Uterus (tissue), 2 donors: Measurements from ENCODE around the gene RASL10B.

ENCODE experiments used
- POLR2A ChIP-seq, 2 donors: fragments of 450-650 bp; IDR thresholded peaks; one replicate each; pipeline ENCODE4 v1.6.1; 2016; ENCODE audit warnings: antibody characterized with exemption in 2 of 2, mild to moderate bottlenecking in 1 of 2, moderate library complexity in 1 of 2
- TF ChIP-seq, protein P1 (sequence below), 4 experiments: fragments of 200-600 bp in 2 of 4; fragments of 450-650 bp in 2 of 4; sonication (generic) in 2 of 4; IDR thresholded peaks; one replicate each; pipeline ENCODE4 v1.5.1; 2016 to 2019; ENCODE audit warnings: antibody characterized with exemption in 4 of 4, mild to moderate bottlenecking in 2 of 4, moderate library complexity in 1 of 4

- TF ChIP-seq, protein P1, sequence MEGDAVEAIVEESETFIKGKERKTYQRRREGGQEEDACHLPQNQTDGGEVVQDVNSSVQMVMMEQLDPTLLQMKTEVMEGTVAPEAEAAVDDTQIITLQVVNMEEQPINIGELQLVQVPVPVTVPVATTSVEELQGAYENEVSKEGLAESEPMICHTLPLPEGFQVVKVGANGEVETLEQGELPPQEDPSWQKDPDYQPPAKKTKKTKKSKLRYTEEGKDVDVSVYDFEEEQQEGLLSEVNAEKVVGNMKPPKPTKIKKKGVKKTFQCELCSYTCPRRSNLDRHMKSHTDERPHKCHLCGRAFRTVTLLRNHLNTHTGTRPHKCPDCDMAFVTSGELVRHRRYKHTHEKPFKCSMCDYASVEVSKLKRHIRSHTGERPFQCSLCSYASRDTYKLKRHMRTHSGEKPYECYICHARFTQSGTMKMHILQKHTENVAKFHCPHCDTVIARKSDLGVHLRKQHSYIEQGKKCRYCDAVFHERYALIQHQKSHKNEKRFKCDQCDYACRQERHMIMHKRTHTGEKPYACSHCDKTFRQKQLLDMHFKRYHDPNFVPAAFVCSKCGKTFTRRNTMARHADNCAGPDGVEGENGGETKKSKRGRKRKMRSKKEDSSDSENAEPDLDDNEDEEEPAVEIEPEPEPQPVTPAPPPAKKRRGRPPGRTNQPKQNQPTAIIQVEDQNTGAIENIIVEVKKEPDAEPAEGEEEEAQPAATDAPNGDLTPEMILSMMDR (IDR thresholded peaks at IDR 0.05), result no peak
- no peak for TF ChIP-seq POLR2A (IDR thresholded peaks at IDR 0.05)
Observed at GRCh38 chr17:35784895-35785294, 53.5 kb downstream of the RASL10B start.
